ENCODE data around the gene RNF217. TPM values are rescaled to one million over a fixed set of nuclear protein-coding genes. Genes with fewer than 3 reads are reported as not detected.

The RNF217 gene
- total RNA-seq, 1 donor from 2014 or later, result 14.1 TPM

GRCh38 chr6:125041740-125042459 lies 79.7 kb downstream of the RNF217 start:
- TF ChIP-seq CTCF (IDR thresholded peaks at IDR 0.05; ENCODE audit: borderline replicate concordance), result no peak
- no peak overlapping the region for H3K4me3 ChIP-seq
- H3K9me3 ChIP-seq (replicated peaks), result no peaks in the 10 kb centered on the region
- peaks cover 18% of the 10 kb centered on the region for H3K4me1 ChIP-seq
- intact Hi-C loops (cut with micrococcal nuclease), result no loop called here
- no peak for DNase-seq
- H3K36me3 ChIP-seq, result peaks cover 5% of the 10 kb centered on the region
- no peaks in the 10 kb centered on the region for H3K27me3 ChIP-seq (ENCODE audit: low read depth)
- no peak overlapping the region for H3K27ac ChIP-seq (replicated peaks)

GRCh38 chr6:125044066-125044465 lies 81.8 kb downstream of the RNF217 start:
- H3K27ac ChIP-seq (replicated peaks), result no peak overlapping the region
- H3K4me3 ChIP-seq, result no peak overlapping the region
- no peaks in the 10 kb centered on the region for H3K27me3 ChIP-seq (ENCODE audit: low read depth)
- H3K9me3 ChIP-seq (replicated peaks), result no peaks in the 10 kb centered on the region
- peaks cover 5% of the 10 kb centered on the region for H3K36me3 ChIP-seq
- intact Hi-C loops (cut with micrococcal nuclease), result no loop called here
- no peak for DNase-seq
- H3K4me1 ChIP-seq, result peaks cover 18% of the 10 kb centered on the region
- TF ChIP-seq CTCF (IDR thresholded peaks at IDR 0.05; ENCODE audit: borderline replicate concordance), result no peak

DNA sequence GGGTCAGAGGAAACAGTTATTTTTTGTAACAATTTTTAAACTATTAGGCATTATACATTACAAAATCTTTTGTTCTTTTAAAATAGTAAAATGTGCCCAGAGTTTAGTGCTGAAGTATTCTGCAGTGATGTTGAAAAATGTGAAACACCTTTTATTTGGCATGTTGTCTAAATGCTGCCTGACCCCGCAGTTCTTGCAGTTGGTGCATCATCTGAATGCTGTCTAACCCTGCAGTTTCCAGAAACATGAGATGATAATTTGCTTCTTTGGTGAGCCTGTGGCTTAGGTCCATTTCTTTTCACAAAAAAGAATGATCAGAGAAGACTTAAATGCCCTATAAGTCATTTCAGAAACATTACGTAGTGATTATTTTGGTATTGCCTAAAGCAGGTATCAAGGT lies 82.4 kb downstream of the RNF217 start:
- no peak for TF ChIP-seq CTCF (IDR thresholded peaks at IDR 0.05; ENCODE audit: borderline replicate concordance)
- peaks cover 18% of the 10 kb centered on the region for H3K4me1 ChIP-seq
- no peak for DNase-seq
- no peak overlapping the region for H3K27ac ChIP-seq (replicated peaks)
- no peaks in the 10 kb centered on the region for H3K9me3 ChIP-seq (replicated peaks)
- H3K4me3 ChIP-seq, result no peak overlapping the region
- H3K27me3 ChIP-seq (ENCODE audit: low read depth), result no peaks in the 10 kb centered on the region
- intact Hi-C loops (cut with micrococcal nuclease), result no loop called here
- peaks cover 5% of the 10 kb centered on the region for H3K36me3 ChIP-seq

DNA sequence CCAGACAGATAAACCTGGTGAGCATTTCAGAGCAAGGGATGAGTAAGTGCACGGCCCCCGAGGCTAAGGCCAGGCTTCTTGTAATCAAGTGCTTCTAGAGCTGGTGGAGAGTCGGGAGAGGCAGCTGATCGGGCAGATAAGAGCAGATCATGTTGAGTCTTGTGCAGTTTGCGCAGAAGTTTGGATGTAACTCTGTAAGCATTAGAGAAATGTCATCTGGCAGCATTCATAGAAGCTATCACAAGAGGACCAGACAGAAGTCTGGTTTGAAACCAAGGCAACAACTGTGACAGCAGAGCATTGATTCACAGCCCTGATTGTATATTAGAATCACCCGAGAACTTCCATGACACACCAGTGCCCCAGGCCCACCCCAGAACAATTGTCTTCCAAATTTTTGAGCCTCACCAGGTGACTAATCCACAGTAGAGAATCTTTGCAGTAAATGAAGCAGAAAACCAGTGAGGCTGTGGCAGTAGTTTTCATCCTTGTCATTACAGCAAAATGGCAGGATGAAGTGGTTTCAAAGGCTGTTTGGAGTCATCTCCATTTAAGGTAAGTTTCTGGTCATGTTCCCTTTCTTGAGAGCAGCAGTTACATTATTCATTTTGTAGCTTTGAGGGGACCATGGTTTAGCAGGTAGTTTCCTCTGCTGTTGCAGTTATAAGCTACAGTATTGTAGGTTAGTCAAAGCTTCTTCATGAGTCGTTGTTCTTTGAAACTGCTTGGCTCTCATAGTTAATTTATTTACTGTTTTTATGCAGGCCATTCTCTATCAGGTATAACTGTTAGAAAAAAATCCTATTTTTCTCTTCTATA lies 84.1 kb downstream of the RNF217 start:
- H3K9me3 ChIP-seq (replicated peaks), result no peaks in the 10 kb centered on the region
- H3K4me1 ChIP-seq, result peaks cover 14% of the 10 kb centered on the region
- intact Hi-C loops (cut with micrococcal nuclease), result no loop called here
- peaks cover 5% of the 10 kb centered on the region for H3K36me3 ChIP-seq
- no peak for TF ChIP-seq CTCF (IDR thresholded peaks at IDR 0.05; ENCODE audit: borderline replicate concordance)
- H3K27me3 ChIP-seq (ENCODE audit: low read depth), result no peaks in the 10 kb centered on the region
- H3K4me3 ChIP-seq, result no peak overlapping the region
- no peak for DNase-seq
- H3K27ac ChIP-seq (replicated peaks), result no peak overlapping the region

DNA sequence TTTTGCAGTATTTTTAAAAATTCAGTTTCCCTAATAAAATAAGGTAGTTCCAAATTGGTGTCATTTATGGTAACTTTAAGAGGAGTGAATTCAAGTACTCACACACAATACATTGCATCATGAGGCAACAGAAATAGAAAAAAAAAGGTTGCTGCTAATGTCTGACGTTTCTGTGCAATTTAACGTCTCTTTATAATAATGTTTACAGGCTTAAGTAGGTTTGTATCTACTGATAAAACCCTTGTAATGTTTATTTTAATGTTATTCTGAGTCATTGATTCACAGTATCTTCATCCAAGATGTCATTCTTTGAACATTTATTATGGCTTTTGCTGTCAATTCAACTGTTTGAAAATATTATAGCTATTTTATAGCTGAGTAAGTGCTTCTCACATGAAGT lies 86.0 kb downstream of the RNF217 start:
- Histone ChIP-seq H3K9me3 (replicated peaks) (no peaks in the 10 kb centered on the region), H3K4me1 (no peaks in the 10 kb centered on the region), H3K27ac (replicated peaks) (no peak overlapping the region), H3K36me3 (peaks cover 5% of the 10 kb centered on the region), H3K27me3 (ENCODE audit: low read depth) (no peaks in the 10 kb centered on the region), H3K4me3 (no peak overlapping the region)
- no peak for DNase-seq
- TF ChIP-seq CTCF (IDR thresholded peaks at IDR 0.05; ENCODE audit: borderline replicate concordance), result no peak
- intact Hi-C loops (cut with micrococcal nuclease), result no loop called here
